HCT116 (cell line): ENCODE results near the gene TBX3. TPM values are rescaled to one million over a fixed set of nuclear protein-coding genes. Genes with fewer than 3 reads are reported as not detected.

Experiments
- ATAC-seq: fragments of 200-7000 bp; cut with Tn5 transposase; 2 replicates; pipeline ENCODE4 v1.9.1; 2020; ENCODE audit warnings: mild to moderate bottlenecking, moderate library complexity
- BruUV-seq: library from RNA; stranded (reverse); fragments of 400-500 nt; replicated peaks from 2 replicates; lab custom pipeline; 2021; lab: Mats Ljungman, UMichigan
- CTCF ChIA-PET: fragments of 300-600 bp; sonication (Branson Sonifier 250); formaldehyde crosslinking; loops from one replicate; lab custom pipeline; 2021; ENCODE audit warnings: antibody characterized with exemption; lab: Charles Lee
- POLR2A ChIA-PET: fragments of 300-600, 350-600 bp; sonication (Branson Sonifier 250); formaldehyde crosslinking; loops from one replicate; lab custom pipeline; 2021; ENCODE audit warnings: antibody characterized with exemption; lab: Charles Lee
- RAD21 ChIA-PET, 2 experiments: fragments of 300-600 bp; sonication (Branson Sonifier 250); formaldehyde crosslinking; loops; one replicate each; lab custom pipeline; 2023; ENCODE audit warnings: low total read pairs in 2 of 2; ENCODE audit not compliant: uncharacterized antibody in 2 of 2, unreplicated experiment in 2 of 2, low non-redundant PET in 1 of 2; lab: Charles Lee
- DNase-seq: peaks from one replicate; pipeline ENCODE4 v3.0.0-alpha.2; 2010; ENCODE audit warnings: low read depth, low spot score
- H2AFZ ChIP-seq: fragments of 200-600 bp; shearing (Covaris generic), sonication (generic); 2 replicates; pipeline ENCODE4 v1.6.1; 2017; ENCODE audit warnings: low read depth, mixed run types, mixed read lengths, antibody characterized with exemption, low read length; ENCODE audit not compliant: poor library complexity, severe bottlenecking
- H3K27ac ChIP-seq: 2 replicates; pipeline ENCODE4 v1.5.1; 2012; ENCODE audit warnings: low read depth, low read length
- H3K27me3 ChIP-seq: fragments of 200-600 bp; sonication (generic); 2 replicates; pipeline ENCODE4 v1.6.1; 2016; ENCODE audit warnings: mixed run types, low read length, mixed read lengths; ENCODE audit not compliant: insufficient read depth
- H3K36me3 ChIP-seq, 2 experiments: fragments of 200-500 bp in 1 of 2; fragments of 200-600 bp in 1 of 2; sonication (Bioruptor generic) in 1 of 2; sonication (generic) in 1 of 2; 2 replicates each; pipeline versions ENCODE4 v1.5.1 to v1.6.1; 2014 to 2016; ENCODE audit warnings: low read length in 2 of 2, inconsistent platforms in 1 of 2, mixed read lengths in 1 of 2, mixed run types in 1 of 2; ENCODE audit not compliant: insufficient read depth in 2 of 2, control insufficient read depth in 1 of 2
- H3K4me1 ChIP-seq, 2 experiments: fragments of 200-600 bp in 1 of 2; sonication (generic) in 1 of 2; 2 replicates each; pipeline versions ENCODE4 v1.5.1 to v1.6.1; 2012 to 2017; ENCODE audit warnings: low read length in 2 of 2, inconsistent platforms in 1 of 2, mild to moderate bottlenecking in 1 of 2, mixed read lengths in 1 of 2, mixed run types in 1 of 2, moderate library complexity in 1 of 2; ENCODE audit not compliant: insufficient read depth in 2 of 2, control insufficient read depth in 1 of 2
- H3K4me2 ChIP-seq: fragments of 200-600 bp; sonication (generic); 2 replicates; pipeline ENCODE4 v1.6.1; 2017; ENCODE audit warnings: mixed run types, low read length, mixed read lengths
- H3K4me3 ChIP-seq, 2 experiments: fragments of 200-600 bp in 1 of 2; sonication (generic) in 1 of 2; replicated peaks in 1 of 2; 2 replicates each; pipeline ENCODE4 v1.5.1; 2011 to 2016; ENCODE audit warnings: low read length in 2 of 2, control low read depth in 1 of 2, low read depth in 1 of 2, mild to moderate bottlenecking in 1 of 2, mixed read lengths in 1 of 2, mixed run types in 1 of 2
- H3K79me2 ChIP-seq: fragments of 200-600 bp; sonication (generic); 2 replicates; pipeline ENCODE4 v1.6.1; 2017; ENCODE audit warnings: mild to moderate bottlenecking, mixed run types, low read length, moderate library complexity, mixed read lengths; ENCODE audit not compliant: insufficient read depth
- H3K9ac ChIP-seq: fragments of 200-600 bp; sonication (generic); 2 replicates; pipeline ENCODE4 v1.6.1; 2016; ENCODE audit warnings: low read length, mixed read lengths
- H3K9me2 ChIP-seq: fragments of 200-600 bp; sonication (generic), shearing (Covaris generic); 2 replicates; pipeline ENCODE4 v1.6.1; 2017; ENCODE audit warnings: mixed run types, mild to moderate bottlenecking, moderate library complexity; ENCODE audit not compliant: insufficient read depth
- H3K9me3 ChIP-seq, 2 experiments: fragments of 200-500 bp in 1 of 2; fragments of 200-600 bp in 1 of 2; sonication (Bioruptor generic) in 1 of 2; sonication (generic) in 1 of 2; 2 replicates each; pipeline ENCODE4 v1.6.1; 2014 to 2017; ENCODE audit warnings: low read length in 2 of 2, mixed read lengths in 2 of 2, inconsistent platforms in 1 of 2, low read depth in 1 of 2, mild to moderate bottlenecking in 1 of 2, mixed run types in 1 of 2, moderate library complexity in 1 of 2; ENCODE audit not compliant: control insufficient read depth in 1 of 2, insufficient read depth in 1 of 2
- H4K20me1 ChIP-seq: fragments of 200-600 bp; sonication (generic), shearing (Covaris generic); 2 replicates; pipeline ENCODE4 v1.6.1; 2017; ENCODE audit warnings: mixed run types, mild to moderate bottlenecking, moderate library complexity; ENCODE audit not compliant: insufficient read depth
- CEBPB ChIP-seq: IDR thresholded peaks from 2 replicates; pipeline ENCODE4 v1.6.1; 2012; ENCODE audit warnings: low read depth
- CTCF ChIP-seq, 3 experiments: fragments of 200-600 bp in 1 of 3; sonication (generic) in 1 of 3; IDR thresholded peaks in 2 of 3; conservative IDR thresholded peaks in 1 of 3; 2 replicates each; pipeline ENCODE4 v1.5.1; 2012 to 2017; ENCODE audit warnings: low read depth in 2 of 3, low read length in 2 of 3, antibody characterized with exemption in 1 of 3, borderline replicate concordance in 1 of 3, control low read depth in 1 of 3, mild to moderate bottlenecking in 1 of 3, mixed read lengths in 1 of 3, mixed run types in 1 of 3, moderate library complexity in 1 of 3; ENCODE audit not compliant: insufficient read depth in 1 of 3
- EGR1 ChIP-seq: IDR thresholded peaks from 2 replicates; pipeline ENCODE4 v1.6.1; 2012; ENCODE audit warnings: low read depth
- EZH2 ChIP-seq: fragments of 200-600 bp; sonication (generic); IDR thresholded peaks from 2 replicates; pipeline ENCODE4 v1.6.1; 2017; ENCODE audit warnings: antibody characterized with exemption, mixed run types
- POLR2A ChIP-seq: IDR thresholded peaks from 2 replicates; pipeline ENCODE4 v1.7.0; 2011; ENCODE audit warnings: borderline replicate concordance; ENCODE audit not compliant: insufficient read depth, insufficient read length; ENCODE audit errors: extremely low read depth
- SIN3A ChIP-seq: IDR thresholded peaks from 2 replicates; pipeline ENCODE4 v1.6.1; 2012; ENCODE audit warnings: low read depth
- SP1 ChIP-seq: IDR thresholded peaks from 2 replicates; pipeline ENCODE4 v1.6.1; 2012; ENCODE audit warnings: low read depth
- YY1 ChIP-seq: IDR thresholded peaks from 2 replicates; pipeline ENCODE4 v1.6.1; 2011; ENCODE audit warnings: low read length, low read depth, moderate library complexity, mild to moderate bottlenecking; ENCODE audit not compliant: insufficient replicate concordance; ENCODE audit errors: extremely low read depth
- ZBTB33 ChIP-seq: IDR thresholded peaks from 2 replicates; pipeline ENCODE4 v1.6.1; 2011; ENCODE audit warnings: mild to moderate bottlenecking, low read length, moderate library complexity; ENCODE audit not compliant: insufficient replicate concordance; ENCODE audit errors: extremely low read depth
- intact Hi-C: fragments of 100-400 bp; cut with micrococcal nuclease; formaldehyde crosslinking; loops from 2 replicates; pipeline ENCODE4 v1.10.0; 2022
- total RNA-seq: library from RNA; stranded (reverse); gene quantifications from one replicate; pipeline ENCODE4 v1.2.1, GENCODE V29; 2021; ENCODE audit not compliant: unreplicated experiment
- TF ChIP-seq, protein P1 (sequence below): IDR thresholded peaks from 2 replicates; pipeline ENCODE4 v1.6.1; 2012

The TBX3 gene
- total RNA-seq, 1 experiment from 2014 or later = 12.8 TPM

GRCh38 chr12:114670291-114670980, 13.5 kb downstream of the TBX3 start (continued):
- TF ChIP-seq CTCF (IDR thresholded peaks at IDR 0.05 in 2 of 3, conservative IDR thresholded peaks at IDR 0.05 in 1 of 3; ENCODE audit: borderline replicate concordance in 1 of 3, insufficient read depth in 1 of 3, low read depth in 2 of 3, low read length in 2 of 3) = no peak

DNA sequence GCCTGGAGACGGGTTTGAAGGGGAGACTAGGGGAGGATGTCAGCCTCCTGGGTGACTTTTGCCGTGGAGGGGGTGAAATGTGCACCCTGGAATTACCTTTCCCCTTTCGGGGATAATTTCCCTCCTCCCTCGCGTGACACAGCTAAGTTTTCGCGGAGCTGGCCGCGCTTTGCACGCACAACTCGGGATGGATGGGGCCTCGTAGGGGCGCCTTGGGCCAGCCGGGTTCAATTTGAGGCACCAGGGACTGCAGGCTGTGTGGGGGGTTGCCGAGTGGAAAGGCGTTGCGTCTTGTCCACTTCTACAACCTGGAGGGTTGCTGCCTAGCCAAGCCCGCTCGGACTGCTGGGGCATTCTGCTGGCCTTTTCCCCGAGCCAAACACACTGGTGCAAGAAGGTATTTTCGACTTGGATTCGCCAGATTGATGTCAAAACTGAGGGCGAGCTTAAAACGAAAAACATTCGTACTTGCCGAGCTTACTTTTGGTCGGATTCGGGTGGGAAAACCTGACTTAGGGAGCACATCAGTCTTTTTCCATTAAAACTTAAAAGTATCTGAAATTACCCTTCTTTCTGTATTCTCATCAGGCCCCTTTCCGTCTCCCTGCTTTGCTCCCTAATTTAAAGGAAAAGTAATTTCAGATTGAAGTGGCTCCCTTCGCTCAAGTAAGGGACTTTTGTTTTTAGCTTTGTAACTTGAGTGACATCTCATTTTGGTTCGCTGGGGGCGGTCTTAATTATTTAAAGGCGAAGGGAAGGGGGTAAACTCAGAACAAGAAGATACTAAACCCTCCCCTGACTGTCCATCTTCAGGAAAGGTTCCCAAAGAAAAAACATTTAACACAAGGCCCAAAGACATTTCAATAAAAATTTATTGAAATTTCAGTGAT, 14.3 kb downstream of the TBX3 start:
- no TSS peak for BruUV-seq
- peaks cover 2 to 13% of the 10 kb centered on the region in 2 experiments; a peak in 2 of 4 replicates for H3K4me1 ChIP-seq
- DNase-seq (no peak), ATAC-seq (no peak)
- H3K4me2 ChIP-seq = no peak overlapping the region
- H3K9me2 ChIP-seq = no peaks in the 10 kb centered on the region
- CTCF ChIA-PET = no interaction called here
- POLR2A ChIA-PET = interaction anchor here (1.2 kb wide), 1 partner anchor 15 kb away, joined by 3 read pairs; the partner anchor contains the start of gene TBX3
- no peaks in the 10 kb centered on the region for H4K20me1 ChIP-seq
- H3K79me2 ChIP-seq = no peaks in the 10 kb centered on the region
- H3K27ac ChIP-seq = no peak overlapping the region
- H2AFZ ChIP-seq = no peak overlapping the region
- no peak overlapping the region for H3K9ac ChIP-seq
- intact Hi-C loops = loop anchor here (5.0 to 10.0 kb wide), 3 partner anchors 495 to 788 kb away; no protein-coding TSS in a partner anchor
- H3K4me3 ChIP-seq = no peak overlapping the region
- H3K9me3 ChIP-seq = no peaks in the 10 kb centered on the region
- H3K36me3 ChIP-seq = peaks cover 0 to 12% of the 10 kb centered on the region in 2 experiments; a peak in 2 of 4 replicates
- H3K27me3 ChIP-seq = no peaks in the 10 kb centered on the region
- RAD21 ChIA-PET = no interaction called here
- no peak for TF ChIP-seq SP1
- TF ChIP-seq, protein P1, sequence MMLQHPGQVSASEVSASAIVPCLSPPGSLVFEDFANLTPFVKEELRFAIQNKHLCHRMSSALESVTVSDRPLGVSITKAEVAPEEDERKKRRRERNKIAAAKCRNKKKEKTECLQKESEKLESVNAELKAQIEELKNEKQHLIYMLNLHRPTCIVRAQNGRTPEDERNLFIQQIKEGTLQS = no peak
- no peak for TF ChIP-seq CTCF (IDR thresholded peaks at IDR 0.05 in 2 of 3, conservative IDR thresholded peaks at IDR 0.05 in 1 of 3; ENCODE audit: borderline replicate concordance in 1 of 3, insufficient read depth in 1 of 3, low read depth in 2 of 3, low read length in 2 of 3)
- no peak for TF ChIP-seq EGR1
- TF ChIP-seq POLR2A = no peak
- no peak for TF ChIP-seq EZH2
- TF ChIP-seq ZBTB33 = no peak
- TF ChIP-seq SIN3A = no peak
- TF ChIP-seq CEBPB = no peak
- no peak for TF ChIP-seq YY1
